ENCODE measurements around the gene CSNK2A3.

CSNK2A3 gene

GRCh38 chr11:11380883-11381282, 27.8 kb upstream of the CSNK2A3 start:
- TF ChIP-seq CTCF (IDR thresholded peaks at IDR 0.05; ENCODE audit: low read depth, low read length): no peak
- DNase-seq (ENCODE audit: low read depth in 2 of 2): no peak
- H3K4me3 ChIP-seq (replicated peaks in 1 of 2; ENCODE audit: low read depth in 2 of 2, low read length in 2 of 2): no peak overlapping the region

GRCh38 chr11:11380340-11380739, 27.3 kb upstream of the CSNK2A3 start:
- TF ChIP-seq CTCF (IDR thresholded peaks at IDR 0.05; ENCODE audit: low read depth, low read length): no peak
- H3K4me3 ChIP-seq (replicated peaks in 1 of 2; ENCODE audit: low read depth in 2 of 2, low read length in 2 of 2): no peak overlapping the region
- no peak for DNase-seq (ENCODE audit: low read depth in 2 of 2)

- DNase-seq (ENCODE audit: low read depth in 2 of 2): no peak
- no peak for TF ChIP-seq CTCF (IDR thresholded peaks at IDR 0.05; ENCODE audit: low read depth, low read length)
Measured at GRCh38 chr11:11379661-11380060, 26.6 kb upstream of the CSNK2A3 start.

GRCh38 chr11:11378184-11378940, 25.3 kb upstream of the CSNK2A3 start:
- DNase-seq (ENCODE audit: low read depth in 2 of 2): no peak
- TF ChIP-seq CTCF (IDR thresholded peaks at IDR 0.05; ENCODE audit: low read depth, low read length): no peak
- no peak overlapping the region for H3K4me3 ChIP-seq (replicated peaks in 1 of 2; ENCODE audit: low read depth in 2 of 2, low read length in 2 of 2)

More at GRCh38 chr11:11379661-11380060, 26.6 kb upstream of the CSNK2A3 start:
- H3K4me3 ChIP-seq (replicated peaks in 1 of 2; ENCODE audit: low read depth in 2 of 2, low read length in 2 of 2): no peak overlapping the region

- no peak for TF ChIP-seq CTCF (IDR thresholded peaks at IDR 0.05; ENCODE audit: low read depth, low read length)
- H3K4me3 ChIP-seq (replicated peaks in 1 of 2; ENCODE audit: low read depth in 2 of 2, low read length in 2 of 2): no peak overlapping the region
- no peak for DNase-seq (ENCODE audit: low read depth in 2 of 2)
Measured at GRCh38 chr11:11374358-11375148, 21.5 kb upstream of the CSNK2A3 start.

GRCh38 chr11:11373934-11374333, 20.9 kb upstream of the CSNK2A3 start:
- no peak for TF ChIP-seq CTCF (IDR thresholded peaks at IDR 0.05; ENCODE audit: low read depth, low read length)
- no peak for DNase-seq (ENCODE audit: low read depth in 2 of 2)
- no peak overlapping the region for H3K4me3 ChIP-seq (replicated peaks in 1 of 2; ENCODE audit: low read depth in 2 of 2, low read length in 2 of 2)

Data from cardiac fibroblast (primary cell).